H9 (cell line): ENCODE measurements around the gene PHGDH. TPM values are rescaled to one million over a fixed set of nuclear protein-coding genes. Genes with fewer than 3 reads are reported as not detected.

Experiments
- DNase-seq: peaks from one replicate; pipeline ENCODE4 v3.0.0-alpha.2; 2017
- H2AFZ ChIP-seq: one replicate; pipeline ENCODE4 v1.6.1; 2013; ENCODE audit warnings: mild to moderate bottlenecking, low read length, control low read depth, moderate library complexity
- H2AK5ac ChIP-seq: 2 replicates; pipeline ENCODE4 v1.6.1; 2013; ENCODE audit warnings: low read length, control low read depth, mixed read lengths; ENCODE audit not compliant: insufficient read length
- H2BK120ac ChIP-seq: one replicate; pipeline ENCODE4 v1.6.1; 2013; ENCODE audit warnings: low read depth, mild to moderate bottlenecking, low read length, control low read depth, inconsistent platforms; ENCODE audit not compliant: poor library complexity, severe bottlenecking
- H2BK12ac ChIP-seq: 2 replicates; pipeline ENCODE4 v1.6.1; 2013; ENCODE audit warnings: low read length, control low read depth, mixed read lengths, low read depth; ENCODE audit not compliant: insufficient read length
- H2BK15ac ChIP-seq: 2 replicates; pipeline ENCODE4 v1.6.1; 2013; ENCODE audit warnings: low read depth, low read length, control low read depth
- H2BK20ac ChIP-seq: one replicate; pipeline ENCODE4 v1.6.1; 2013; ENCODE audit warnings: low read depth, mild to moderate bottlenecking, low read length, control low read depth, inconsistent platforms; ENCODE audit not compliant: poor library complexity, severe bottlenecking
- H2BK5ac ChIP-seq: 2 replicates; pipeline ENCODE4 v1.6.1; 2013; ENCODE audit warnings: low read length, control low read depth, mixed read lengths; ENCODE audit not compliant: insufficient read length
- H3K14ac ChIP-seq: 2 replicates; pipeline ENCODE4 v1.6.1; 2013; ENCODE audit warnings: low read length, control low read depth; ENCODE audit not compliant: insufficient read depth
- H3K18ac ChIP-seq: 2 replicates; pipeline ENCODE4 v1.6.1; 2013; ENCODE audit warnings: low read depth, mild to moderate bottlenecking, mixed read lengths, low read length, control low read depth; ENCODE audit not compliant: insufficient read length
- H3K23ac ChIP-seq: 2 replicates; pipeline ENCODE4 v1.6.1; 2013; ENCODE audit warnings: low read length, control low read depth, mixed read lengths, low read depth; ENCODE audit not compliant: insufficient read length
- H3K23me2 ChIP-seq: 2 replicates; pipeline ENCODE4 v1.6.1; 2013; ENCODE audit warnings: low read depth, mild to moderate bottlenecking, mixed read lengths, low read length, control low read depth; ENCODE audit not compliant: insufficient read length, poor library complexity, severe bottlenecking
- H3K27ac ChIP-seq: 2 replicates; pipeline ENCODE4 v1.5.1; 2013; ENCODE audit warnings: low read length, control low read depth, mixed read lengths, low read depth; ENCODE audit not compliant: insufficient read length
- H3K27me3 ChIP-seq: 2 replicates; pipeline ENCODE4 v1.6.1; 2013; ENCODE audit warnings: low read length, control low read depth, inconsistent platforms; ENCODE audit not compliant: insufficient read depth
- H3K4ac ChIP-seq: 2 replicates; pipeline ENCODE4 v1.6.1; 2013; ENCODE audit warnings: low read depth, mild to moderate bottlenecking, control low read depth, inconsistent platforms, low read length, moderate library complexity
- H3K4me1 ChIP-seq: 2 replicates; pipeline ENCODE4 v1.6.1; 2013; ENCODE audit warnings: low read length, control low read depth, inconsistent platforms; ENCODE audit not compliant: insufficient read depth
- H3K4me2 ChIP-seq: 2 replicates; pipeline ENCODE4 v1.6.1; 2013; ENCODE audit warnings: low read length, control low read depth, mixed read lengths; ENCODE audit not compliant: insufficient read length, insufficient read depth
- H3K56ac ChIP-seq: 2 replicates; pipeline ENCODE4 v1.6.1; 2013; ENCODE audit warnings: low read depth, mild to moderate bottlenecking, mixed read lengths, low read length, control low read depth; ENCODE audit not compliant: insufficient read length
- H3K79me1 ChIP-seq: 2 replicates; pipeline ENCODE4 v1.6.1; 2013; ENCODE audit warnings: low read depth, mild to moderate bottlenecking, moderate library complexity, low read length, control low read depth, inconsistent platforms; ENCODE audit not compliant: insufficient read depth, poor library complexity, severe bottlenecking
- H3K79me2 ChIP-seq: 2 replicates; pipeline ENCODE4 v1.6.1; 2013; ENCODE audit warnings: low read length, control low read depth, inconsistent platforms; ENCODE audit not compliant: insufficient read depth
- H3K9ac ChIP-seq: 2 replicates; pipeline ENCODE4 v1.6.1; 2013; ENCODE audit warnings: low read length, control low read depth, mixed read lengths; ENCODE audit not compliant: insufficient read length; ENCODE audit errors: extremely low read depth
- H3K9me3 ChIP-seq: one replicate; pipeline ENCODE4 v1.6.1; 2013; ENCODE audit warnings: low read depth, low read length, inconsistent platforms; ENCODE audit not compliant: control insufficient read depth
- H3T11ph ChIP-seq: one replicate; pipeline ENCODE4 v1.6.1; 2013; ENCODE audit warnings: mild to moderate bottlenecking, low read length, control low read depth, inconsistent platforms
- H4K20me1 ChIP-seq: one replicate; pipeline ENCODE4 v1.6.1; 2013; ENCODE audit not compliant: control insufficient read depth, insufficient read length, insufficient read depth
- H4K5ac ChIP-seq: 2 replicates; pipeline ENCODE4 v1.6.1; 2013; ENCODE audit warnings: low read depth, mild to moderate bottlenecking, mixed read lengths, low read length, control low read depth; ENCODE audit not compliant: insufficient read length
- H4K8ac ChIP-seq: replicated peaks from 2 replicates; pipeline ENCODE4 v1.6.1; 2013; ENCODE audit warnings: low read length, control low read depth, mixed read lengths, low read depth; ENCODE audit not compliant: insufficient read length
- H4K91ac ChIP-seq: 2 replicates; pipeline ENCODE4 v1.6.1; 2013; ENCODE audit warnings: low read depth, mild to moderate bottlenecking, moderate library complexity, mixed read lengths, low read length, control low read depth; ENCODE audit not compliant: insufficient read length
- H3K27ac Mint-ChIP-seq, 3 experiments: 2 replicates in 2 of 3; 3 replicates in 1 of 3; pipeline ENCODE4 v1.8.0; 2020 to 2021; ENCODE audit warnings: mixed read lengths in 3 of 3, mild to moderate bottlenecking in 1 of 3, moderate library complexity in 1 of 3
- H3K27me3 Mint-ChIP-seq: 2 replicates; pipeline ENCODE4 v1.8.0; 2021; ENCODE audit warnings: low read depth, mild to moderate bottlenecking, moderate library complexity, mixed read lengths
- H3K36me3 Mint-ChIP-seq, 3 experiments: 2 replicates in 2 of 3; 3 replicates in 1 of 3; pipeline ENCODE4 v1.8.0; 2020 to 2021; ENCODE audit warnings: low read depth in 3 of 3, mixed read lengths in 3 of 3; ENCODE audit not compliant: insufficient read depth in 1 of 3
- H3K4me1 Mint-ChIP-seq, 2 experiments: 2 replicates each; pipeline ENCODE4 v1.8.0; 2020; ENCODE audit warnings: mixed read lengths in 2 of 2
- H3K4me3 Mint-ChIP-seq, 2 experiments: 2 replicates in 1 of 2; 3 replicates in 1 of 2; pipeline ENCODE4 v1.8.0; 2020 to 2021; ENCODE audit warnings: mild to moderate bottlenecking in 2 of 2, mixed read lengths in 2 of 2, moderate library complexity in 1 of 2
- H3K9me3 Mint-ChIP-seq, 2 experiments: 2 replicates in 1 of 2; 3 replicates in 1 of 2; pipeline ENCODE4 v1.8.0; 2020; ENCODE audit warnings: mild to moderate bottlenecking in 2 of 2, mixed read lengths in 2 of 2, moderate library complexity in 1 of 2
- whole genome bisulfite sequencing: extraction: QIAGEN DNeasy Blood & Tissue Kit; methylation state at CpG from one replicate; pipeline ENCODE4 v1.1.7; 2013; ENCODE audit warnings: missing lambda C conversion rate, low lambda C conversion rate, mixed read lengths; ENCODE audit not compliant: insufficient read length; ENCODE audit errors: extremely low coverage; 5-methylcytosine and 5-hydroxymethylcytosine counted together
- total RNA-seq: library from RNA; stranded (reverse); gene quantifications from 2 replicates; pipeline ENCODE4 v1.2.1, GENCODE V29; 2021
- TF ChIP-seq, protein P1 (sequence below): fragments of 200-600 bp; sonication (generic); conservative IDR thresholded peaks from 3 replicates; pipeline ENCODE4 v1.8.0; 2021; ENCODE audit warnings: antibody characterized with exemption, mild to moderate bottlenecking

Gene PHGDH
- total RNA-seq, 1 experiment from 2014 or later = 458 TPM

GRCh38 chr1:119680193-119680592 is 31.5 kb upstream of the PHGDH start:
- no peak overlapping the region for H2BK20ac ChIP-seq
- H2BK5ac ChIP-seq = no peak overlapping the region
- H3K23ac ChIP-seq = no peak overlapping the region
- peaks cover 31 to 32% of the 10 kb centered on the region in 2 experiments for H3K4me1 Mint-ChIP-seq
- no peak overlapping the region for H3K14ac ChIP-seq
- H3K79me2 ChIP-seq = no peaks in the 10 kb centered on the region
- H3K18ac ChIP-seq = no peak overlapping the region
- H4K91ac ChIP-seq = no peak overlapping the region
- H3K36me3 Mint-ChIP-seq = no peaks in the 10 kb centered on the region
- TF ChIP-seq, protein P1, sequence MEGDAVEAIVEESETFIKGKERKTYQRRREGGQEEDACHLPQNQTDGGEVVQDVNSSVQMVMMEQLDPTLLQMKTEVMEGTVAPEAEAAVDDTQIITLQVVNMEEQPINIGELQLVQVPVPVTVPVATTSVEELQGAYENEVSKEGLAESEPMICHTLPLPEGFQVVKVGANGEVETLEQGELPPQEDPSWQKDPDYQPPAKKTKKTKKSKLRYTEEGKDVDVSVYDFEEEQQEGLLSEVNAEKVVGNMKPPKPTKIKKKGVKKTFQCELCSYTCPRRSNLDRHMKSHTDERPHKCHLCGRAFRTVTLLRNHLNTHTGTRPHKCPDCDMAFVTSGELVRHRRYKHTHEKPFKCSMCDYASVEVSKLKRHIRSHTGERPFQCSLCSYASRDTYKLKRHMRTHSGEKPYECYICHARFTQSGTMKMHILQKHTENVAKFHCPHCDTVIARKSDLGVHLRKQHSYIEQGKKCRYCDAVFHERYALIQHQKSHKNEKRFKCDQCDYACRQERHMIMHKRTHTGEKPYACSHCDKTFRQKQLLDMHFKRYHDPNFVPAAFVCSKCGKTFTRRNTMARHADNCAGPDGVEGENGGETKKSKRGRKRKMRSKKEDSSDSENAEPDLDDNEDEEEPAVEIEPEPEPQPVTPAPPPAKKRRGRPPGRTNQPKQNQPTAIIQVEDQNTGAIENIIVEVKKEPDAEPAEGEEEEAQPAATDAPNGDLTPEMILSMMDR = no peak
- peaks cover 10% of the 10 kb centered on the region for H3K4me1 ChIP-seq
- no peak overlapping the region for H2BK12ac ChIP-seq
- H3K4ac ChIP-seq = no peak overlapping the region
- WGBS = no CpG with 5 or more reads among the region's 3 CpGs
- no peak overlapping the region for H3K27ac Mint-ChIP-seq
- H3K4me3 Mint-ChIP-seq = no peak overlapping the region
- H3K27ac ChIP-seq = no peak overlapping the region
- H3K27me3 Mint-ChIP-seq = no peaks in the 10 kb centered on the region
- no peak overlapping the region for H3K56ac ChIP-seq
- no peak overlapping the region for H2BK120ac ChIP-seq
- H3T11ph ChIP-seq = no peak overlapping the region
- no peak overlapping the region for H2AFZ ChIP-seq
- H3K27me3 ChIP-seq = no peaks in the 10 kb centered on the region
- H3K4me2 ChIP-seq = no peak overlapping the region
- no peak overlapping the region for H3K9ac ChIP-seq
- no peak for DNase-seq
- no peaks in the 10 kb centered on the region for H4K20me1 ChIP-seq
- no peaks in the 10 kb centered on the region; a peak in 1 of 5 replicates for H3K9me3 Mint-ChIP-seq
- no peaks in the 10 kb centered on the region for H3K9me3 ChIP-seq
- H4K5ac ChIP-seq = no peak overlapping the region
- no peak overlapping the region for H4K8ac ChIP-seq
- H3K79me1 ChIP-seq = no peaks in the 10 kb centered on the region
- no peak overlapping the region for H2AK5ac ChIP-seq
- H2BK15ac ChIP-seq = no peak overlapping the region
- H3K23me2 ChIP-seq = no peaks in the 10 kb centered on the region
